HEK293T (cell line): ENCODE measurements around the gene NDUFC1.
"Not testable (repeated sequence)": the region's sequence is repeated elsewhere in the genome, so short reads cannot be mapped to it uniquely, and the experiment has no call there.

Source experiments
- CTCF ChIA-PET: fragments of 350-600 bp; formaldehyde crosslinking; extraction: SDS; loops from one replicate; lab custom pipeline; 2021; ENCODE audit warnings: antibody characterized with exemption, inconsistent platforms; lab: Yijun Ruan, JAX
- POLR2A ChIA-PET: fragments of 350-600 bp; formaldehyde crosslinking; extraction: SDS; loops from one replicate; lab custom pipeline; 2020; ENCODE audit warnings: antibody characterized with exemption, inconsistent platforms; lab: Yijun Ruan, JAX
- DNase-seq: peaks from one replicate; pipeline ENCODE4 v3.0.0; 2012; ENCODE audit warnings: mixed read lengths; ENCODE audit errors: extremely low spot score
- ARNT ChIP-seq: fragments of 450-650 bp; IDR thresholded peaks from 2 replicates; pipeline ENCODE4 v1.6.1; 2017; ENCODE audit warnings: mild to moderate bottlenecking
- BHLHE40 ChIP-seq: fragments of 450-650 bp; IDR thresholded peaks from 2 replicates; pipeline ENCODE4 v1.6.1; 2016; ENCODE audit warnings: mild to moderate bottlenecking, moderate library complexity, borderline replicate concordance
- CTBP1 ChIP-seq: fragments of 450-650 bp; IDR thresholded peaks from 2 replicates; pipeline ENCODE4 v1.6.1; 2016; ENCODE audit warnings: borderline replicate concordance
- ELF4 ChIP-seq: fragments of 450-650 bp; IDR thresholded peaks from 2 replicates; pipeline ENCODE4 v1.6.1; 2017; ENCODE audit warnings: antibody characterized with exemption
- FOXA1 ChIP-seq: fragments of 450-650 bp; IDR thresholded peaks from 2 replicates; pipeline ENCODE4 v1.6.1; 2016; ENCODE audit warnings: mild to moderate bottlenecking
- FOXK2 ChIP-seq: fragments of 450-650 bp; IDR thresholded peaks from 2 replicates; pipeline ENCODE4 v1.6.1; 2016; ENCODE audit warnings: mild to moderate bottlenecking
- FOXM1 ChIP-seq: fragments of 450-650 bp; IDR thresholded peaks from 2 replicates; pipeline ENCODE4 v1.6.1; 2017; ENCODE audit warnings: mild to moderate bottlenecking, borderline replicate concordance
- HDGF ChIP-seq: fragments of 450-650 bp; IDR thresholded peaks from 2 replicates; pipeline ENCODE4 v1.6.1; 2017; ENCODE audit warnings: antibody characterized with exemption, borderline replicate concordance
- L3MBTL2 ChIP-seq: fragments of 450-650 bp; conservative IDR thresholded peaks from 2 replicates; pipeline ENCODE4 v1.6.1; 2016; ENCODE audit warnings: mild to moderate bottlenecking
- LEF1 ChIP-seq: fragments of 450-650 bp; IDR thresholded peaks from 2 replicates; pipeline ENCODE4 v1.6.1; 2017; ENCODE audit warnings: mild to moderate bottlenecking, borderline replicate concordance
- NFRKB ChIP-seq: fragments of 450-650 bp; IDR thresholded peaks from 2 replicates; pipeline ENCODE4 v1.6.1; 2016; ENCODE audit warnings: mild to moderate bottlenecking, moderate library complexity
- PKNOX1 ChIP-seq: fragments of 450-650 bp; IDR thresholded peaks from 2 replicates; pipeline ENCODE4 v1.6.1; 2016
- SP1 ChIP-seq: fragments of 450-650 bp; IDR thresholded peaks from 2 replicates; pipeline ENCODE4 v1.6.1; 2017
- SUZ12 ChIP-seq: fragments of 450-650 bp; IDR thresholded peaks from 2 replicates; pipeline ENCODE4 v1.6.1; 2016; ENCODE audit warnings: mild to moderate bottlenecking
- TARDBP ChIP-seq: fragments of 450-650 bp; IDR thresholded peaks from 2 replicates; pipeline ENCODE4 v1.6.1; 2016
- ZNF384 ChIP-seq: fragments of 450-650 bp; IDR thresholded peaks from 2 replicates; pipeline ENCODE4 v1.6.1; 2016

NDUFC1 gene

GRCh38 chr4:139314047-139314800, 11.9 kb upstream of the NDUFC1 start:
- ChIA-PET POLR2A (interaction anchor here (1.9 kb wide), 1 partner anchor 13 kb away, joined by 4 read pairs; the partner anchor contains the start of gene NAA15), CTCF (interaction anchor here (0.8 kb wide), 1 partner anchor 281 kb away, joined by 3 read pairs; no protein-coding TSS in a partner anchor)
- TF ChIP-seq NFRKB (no peak), PKNOX1 (no peak), BHLHE40 (no peak), FOXK2 (no peak)
- no peak for DNase-seq

- CTCF ChIA-PET = interaction anchor here (0.6 to 0.8 kb wide), 2 partner anchors 10 to 281 kb away, joined by 3 read pairs; no protein-coding TSS in a partner anchor
- not testable (repeated sequence) for DNase-seq
- POLR2A ChIA-PET = interaction anchor here (5.0 kb wide), 1 partner anchor 12 kb away, joined by 41 read pairs; the partner anchor contains the start of genes NAA15 and NDUFC1
Observed at GRCh38 chr4:139313414-139313813, 11.1 kb upstream of the NDUFC1 start.

GRCh38 chr4:139312552-139313332, 10.5 kb upstream of the NDUFC1 start:
- TF ChIP-seq ZNF384 (no peak), PKNOX1 (no peak; the same call in 1 of the 2 replicates)
- POLR2A ChIA-PET = interaction anchor here (5.0 kb wide), 1 partner anchor 11 kb away, joined by 41 read pairs; the partner anchor contains the start of genes NAA15 and NDUFC1

GRCh38 chr4:139311909-139312308, 9.6 kb upstream of the NDUFC1 start:
- no peak for DNase-seq
- TF ChIP-seq FOXK2 (no peak), SP1 (no peak), CTBP1 (no peak), ARNT (no peak), BHLHE40 (no peak), NFRKB (no peak), LEF1 (no peak), TARDBP (no peak), FOXA1 (no peak), ZNF384 (no peak), HDGF (no peak), ELF4 (no peak), FOXM1 (no peak), L3MBTL2 (no peak)
- POLR2A ChIA-PET = interaction anchor here (0.8 to 5.0 kb wide), 2 partner anchors 10 to 245 kb away, joined by 3 to 41 read pairs; partner anchors contain the start of genes NAA15 and NDUFC1
- CTCF ChIA-PET = interaction anchor here (0.9 kb wide), 1 partner anchor 11 kb away, joined by 6 read pairs; the partner anchor contains the start of gene NAA15

More at GRCh38 chr4:139312552-139313332, 10.5 kb upstream of the NDUFC1 start:
- CTCF ChIA-PET = interaction anchor here (0.6 to 0.8 kb wide), 3 partner anchors 10 to 282 kb away, joined by 3 read pairs; partner anchors contain the start of gene NAA15
- DNase-seq = no peak

GRCh38 chr4:139304920-139305319, 2.6 kb upstream of the NDUFC1 start:
- no peak for TF ChIP-seq NFRKB
- TF ChIP-seq SUZ12 = no peak
- TF ChIP-seq ZNF384 = no peak
- no peak for TF ChIP-seq SP1
- TF ChIP-seq CTBP1 = no peak
- TF ChIP-seq LEF1 = no peak
- no peak for TF ChIP-seq ARNT
- no peak for TF ChIP-seq FOXK2
- TF ChIP-seq BHLHE40 = no peak
- no peak for TF ChIP-seq FOXM1
- no peak for TF ChIP-seq ELF4
- TF ChIP-seq L3MBTL2 = no peak
- TF ChIP-seq FOXA1 = no peak
- no peak for TF ChIP-seq HDGF
- no peak for TF ChIP-seq TARDBP
- no peak for TF ChIP-seq PKNOX1
- POLR2A ChIA-PET = interaction anchor here (0.7 kb wide), 1 partner anchor 9 kb away, joined by 3 read pairs; no protein-coding TSS in a partner anchor
- no peak for DNase-seq
- CTCF ChIA-PET = no interaction called here
